A673 (cell line): ENCODE results near the gene GHRH.

Experiments used
- CTCF ChIP-seq: fragments of 300-800, 200-600 bp; sonication (generic); conservative IDR thresholded peaks from 2 replicates; pipeline ENCODE4 v1.5.1; 2017; ENCODE audit warnings: low read depth, mild to moderate bottlenecking, antibody characterized with exemption, low read length, moderate library complexity, mixed read lengths
- EZH2 ChIP-seq: fragments of 200-600 bp; sonication (generic); IDR thresholded peaks from 2 replicates; pipeline ENCODE4 v1.6.1; 2017; ENCODE audit warnings: borderline replicate concordance, low read depth, mild to moderate bottlenecking, mixed read lengths, antibody characterized with exemption, low read length; ENCODE audit not compliant: poor library complexity, severe bottlenecking

- TF ChIP-seq CTCF, result no peak
- TF ChIP-seq EZH2, result no peak
Observed at GRCh38 chr20:37293301-37293943, 31.8 kb upstream of the GHRH start.
